Mesothelial cell of epicardium (in vitro differentiated cells): ENCODE results near the gene BCL2L2. TPM values are rescaled to one million over a fixed set of nuclear protein-coding genes. Genes with fewer than 3 reads are reported as not detected.
A peak's percentile ranks its signal among the peaks of the same experiment; 100 is the strongest.
"Not testable (repeated sequence)": the region's sequence is repeated elsewhere in the genome, so short reads cannot be mapped to it uniquely, and the experiment has no call there.

Source experiments
- DNase-seq, 2 experiments: peaks; one replicate each; pipeline ENCODE4 v3.0.0; 2021; ENCODE audit warnings: low spot score in 2 of 2; ENCODE audit not compliant: unreplicated experiment in 2 of 2
- H3K27ac Mint-ChIP-seq: 2 replicates; pipeline ENCODE4 v1.8.0; 2021; ENCODE audit warnings: mixed read lengths
- H3K27me3 Mint-ChIP-seq: 2 replicates; pipeline ENCODE4 v1.8.0; 2021; ENCODE audit warnings: low read depth, mixed read lengths
- H3K36me3 Mint-ChIP-seq: 2 replicates; pipeline ENCODE4 v1.8.0; 2021; ENCODE audit warnings: mixed read lengths
- H3K4me1 Mint-ChIP-seq: 2 replicates; pipeline ENCODE4 v1.8.0; 2021; ENCODE audit warnings: mixed read lengths
- H3K4me3 Mint-ChIP-seq: 2 replicates; pipeline ENCODE4 v1.8.0; 2021; ENCODE audit warnings: mild to moderate bottlenecking, moderate library complexity, mixed read lengths
- H3K9me3 Mint-ChIP-seq: 2 replicates; pipeline ENCODE4 v1.8.0; 2021; ENCODE audit warnings: mixed read lengths
- total RNA-seq: library from RNA; stranded (reverse); gene quantifications from 3 replicates; pipeline ENCODE4 v1.2.1, GENCODE V29; 2021
- TF ChIP-seq, protein P1 (sequence below): fragments of 200-600 bp; sonication (generic); IDR thresholded peaks from one replicate; pipeline ENCODE4 v1.5.0; 2021; ENCODE audit warnings: antibody characterized with exemption; ENCODE audit not compliant: unreplicated experiment

BCL2L2 gene
- total RNA-seq, 1 donor from 2014 or later: 27.9 TPM

DNA sequence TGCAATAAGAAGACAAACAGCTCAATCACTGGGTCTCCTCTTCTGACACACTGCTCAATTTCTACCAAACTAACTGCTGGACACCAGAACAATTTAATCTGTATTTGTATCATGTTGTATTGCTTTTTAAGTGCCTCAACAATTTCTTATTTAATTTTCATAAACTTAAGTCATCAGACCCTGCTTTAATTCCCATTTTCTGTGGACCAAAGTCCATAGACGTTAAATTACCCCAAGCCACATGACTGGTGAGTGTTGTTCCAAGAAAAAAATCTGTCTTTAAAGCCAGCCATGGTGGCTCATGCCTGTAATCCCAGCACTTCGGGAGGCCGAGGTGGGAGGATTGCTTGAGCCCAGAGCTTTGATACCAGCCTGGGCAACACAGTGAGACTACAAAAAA, 29.4 kb upstream of the BCL2L2 start:
- H3K4me3 Mint-ChIP-seq: no peak overlapping the region
- H3K27me3 Mint-ChIP-seq: no peaks in the 10 kb centered on the region
- TF ChIP-seq, protein P1, sequence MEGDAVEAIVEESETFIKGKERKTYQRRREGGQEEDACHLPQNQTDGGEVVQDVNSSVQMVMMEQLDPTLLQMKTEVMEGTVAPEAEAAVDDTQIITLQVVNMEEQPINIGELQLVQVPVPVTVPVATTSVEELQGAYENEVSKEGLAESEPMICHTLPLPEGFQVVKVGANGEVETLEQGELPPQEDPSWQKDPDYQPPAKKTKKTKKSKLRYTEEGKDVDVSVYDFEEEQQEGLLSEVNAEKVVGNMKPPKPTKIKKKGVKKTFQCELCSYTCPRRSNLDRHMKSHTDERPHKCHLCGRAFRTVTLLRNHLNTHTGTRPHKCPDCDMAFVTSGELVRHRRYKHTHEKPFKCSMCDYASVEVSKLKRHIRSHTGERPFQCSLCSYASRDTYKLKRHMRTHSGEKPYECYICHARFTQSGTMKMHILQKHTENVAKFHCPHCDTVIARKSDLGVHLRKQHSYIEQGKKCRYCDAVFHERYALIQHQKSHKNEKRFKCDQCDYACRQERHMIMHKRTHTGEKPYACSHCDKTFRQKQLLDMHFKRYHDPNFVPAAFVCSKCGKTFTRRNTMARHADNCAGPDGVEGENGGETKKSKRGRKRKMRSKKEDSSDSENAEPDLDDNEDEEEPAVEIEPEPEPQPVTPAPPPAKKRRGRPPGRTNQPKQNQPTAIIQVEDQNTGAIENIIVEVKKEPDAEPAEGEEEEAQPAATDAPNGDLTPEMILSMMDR: no peak
- no peaks in the 10 kb centered on the region for H3K9me3 Mint-ChIP-seq
- no peak for DNase-seq
- H3K27ac Mint-ChIP-seq: no peak overlapping the region
- peaks cover 26% of the 10 kb centered on the region for H3K36me3 Mint-ChIP-seq
- no peaks in the 10 kb centered on the region for H3K4me1 Mint-ChIP-seq

DNA sequence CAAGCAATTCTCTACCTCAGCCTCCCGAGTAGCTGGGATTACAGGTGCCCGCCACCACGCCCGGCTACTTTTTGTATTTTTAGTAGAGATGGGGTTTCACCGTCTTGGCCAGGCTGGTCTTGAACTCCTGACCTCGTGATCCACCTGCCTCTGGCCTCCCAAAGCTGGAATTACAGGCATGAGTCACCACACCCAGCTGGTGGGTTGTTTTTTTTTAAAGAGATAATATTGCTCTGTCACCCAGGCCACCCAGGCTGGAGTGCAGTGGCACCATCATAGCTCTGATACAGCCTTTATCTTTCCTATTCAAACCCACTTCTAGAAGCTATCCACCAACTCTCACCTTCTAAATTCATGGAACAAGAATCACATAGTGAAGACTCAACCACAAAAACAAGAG, 28.7 kb upstream of the BCL2L2 start:
- H3K36me3 Mint-ChIP-seq: peaks cover 26% of the 10 kb centered on the region
- H3K27ac Mint-ChIP-seq, H3K4me1 Mint-ChIP-seq, H3K9me3 Mint-ChIP-seq, H3K4me3 Mint-ChIP-seq, H3K27me3 Mint-ChIP-seq, DNase-seq: not testable (repeated sequence)

DNA sequence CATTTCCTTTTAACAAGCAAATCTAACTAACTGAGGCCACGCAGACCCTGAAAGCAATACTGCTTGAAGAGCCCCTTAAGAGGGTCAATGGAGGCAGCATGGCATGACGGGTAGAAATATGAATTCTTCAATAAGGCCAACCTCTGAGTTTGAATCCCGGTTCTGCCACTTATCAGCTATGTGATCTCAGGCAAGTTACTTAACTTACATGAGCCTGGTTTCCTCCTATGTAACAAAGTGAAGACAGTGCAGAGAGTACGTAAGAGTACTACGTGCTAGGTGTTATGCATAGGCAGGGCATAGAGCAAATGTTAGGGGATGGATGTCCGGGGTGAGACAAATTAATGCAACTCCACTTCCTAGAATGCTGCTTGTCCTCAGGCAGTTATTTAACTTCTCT, 25.4 kb upstream of the BCL2L2 start:
- no peak for DNase-seq
- Mint-ChIP-seq H3K4me3 (no peak overlapping the region), H3K9me3 (no peaks in the 10 kb centered on the region)

DNA sequence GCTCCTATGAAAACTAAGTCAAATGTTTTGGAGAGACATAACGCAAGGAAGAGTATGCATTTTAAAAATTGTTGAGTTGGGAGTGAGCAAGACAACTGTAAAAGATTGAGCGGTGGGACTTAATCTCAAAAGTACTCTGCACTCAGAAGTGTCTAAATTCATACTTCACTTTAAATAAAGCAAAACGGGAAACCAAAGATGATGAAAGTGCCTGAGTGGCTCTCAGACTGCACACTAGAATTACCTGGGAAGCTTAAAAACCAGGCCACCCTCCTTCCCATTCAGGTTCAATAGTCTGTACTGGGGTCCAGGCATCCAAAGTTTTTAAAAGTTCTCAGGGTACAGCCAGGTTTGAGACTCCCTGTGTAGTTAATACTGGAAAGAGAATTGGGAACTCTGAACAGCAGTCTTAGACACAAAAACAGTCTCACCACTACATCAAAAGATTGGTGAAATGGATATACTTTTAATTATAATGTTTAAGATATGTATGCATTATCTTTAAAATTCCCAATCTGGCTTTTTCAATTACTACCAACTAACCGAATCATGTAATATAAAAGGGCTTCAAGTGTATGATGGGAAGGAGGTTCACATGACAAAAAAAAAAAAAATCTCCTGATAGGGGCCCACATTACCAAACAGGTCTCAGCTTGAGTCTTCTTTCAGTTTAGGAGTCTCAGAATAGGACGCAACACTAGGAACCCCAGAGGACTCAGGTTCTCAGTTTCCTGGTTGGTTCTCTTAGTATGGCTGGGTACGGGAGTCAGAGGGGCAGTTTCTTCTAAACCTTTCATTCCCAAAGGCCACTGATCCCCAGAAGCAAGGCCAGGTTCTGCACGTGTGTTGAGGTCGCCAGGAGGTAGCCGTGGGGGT, 21.7 kb upstream of the BCL2L2 start:
- H3K36me3 Mint-ChIP-seq: no peaks in the 10 kb centered on the region
- H3K27ac Mint-ChIP-seq: peak overlapping the region; percentile 94
- DNase-seq: no peak
- no peaks in the 10 kb centered on the region for H3K9me3 Mint-ChIP-seq
- peaks cover 2% of the 10 kb centered on the region for H3K27me3 Mint-ChIP-seq
- TF ChIP-seq, protein P1: no peak
- peak overlapping the region; percentile 96 for H3K4me3 Mint-ChIP-seq
- peaks cover 22% of the 10 kb centered on the region for H3K4me1 Mint-ChIP-seq

More for the DNA sequence above, 25.4 kb upstream of the BCL2L2 start:
- Mint-ChIP-seq H3K27me3 (no peaks in the 10 kb centered on the region), H3K36me3 (peaks cover 10% of the 10 kb centered on the region), H3K4me1 (peaks cover 16% of the 10 kb centered on the region), H3K27ac (no peak overlapping the region)
- TF ChIP-seq, protein P1: no peak

DNA sequence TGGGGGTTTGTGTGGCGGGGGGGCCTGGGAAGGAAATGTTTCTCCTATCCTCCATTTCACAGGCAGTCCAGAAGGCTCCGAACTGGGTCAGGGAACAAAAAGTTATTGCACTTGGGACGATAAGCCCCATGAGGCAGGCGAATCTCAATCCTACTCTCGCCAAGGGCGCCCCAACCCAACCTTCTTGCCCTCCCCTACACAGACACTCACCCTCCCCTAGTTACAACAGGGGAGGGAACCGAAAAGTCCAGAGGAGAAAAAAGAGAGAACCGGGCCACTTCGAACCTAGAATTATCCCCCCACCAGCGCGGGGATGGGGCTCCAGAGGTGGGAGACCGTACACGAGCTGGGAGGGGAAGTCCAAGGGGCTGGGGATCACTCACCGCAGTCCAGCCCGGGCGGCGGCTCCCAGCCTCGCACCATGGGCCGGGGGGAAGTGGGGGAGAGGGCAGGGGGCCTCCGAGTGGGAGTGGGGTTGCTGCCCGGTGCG, 21.1 kb upstream of the BCL2L2 start:
- Mint-ChIP-seq H3K27me3 (peaks cover 2% of the 10 kb centered on the region), H3K4me1 (peaks cover 22% of the 10 kb centered on the region), H3K36me3 (no peaks in the 10 kb centered on the region), H3K27ac (peak overlapping the region; percentile 94), H3K9me3 (no peaks in the 10 kb centered on the region), H3K4me3 (peak overlapping the region; percentile 96)
- TF ChIP-seq, protein P1: no peak
- no peak for DNase-seq
